Measurements from ENCODE around the gene ZNF497. TPM values are rescaled to one million over a fixed set of nuclear protein-coding genes. Genes with fewer than 3 reads are reported as not detected.

Gene ZNF497
- total RNA-seq, 1 experiment from 2014 or later = 1.7 TPM

DNA sequence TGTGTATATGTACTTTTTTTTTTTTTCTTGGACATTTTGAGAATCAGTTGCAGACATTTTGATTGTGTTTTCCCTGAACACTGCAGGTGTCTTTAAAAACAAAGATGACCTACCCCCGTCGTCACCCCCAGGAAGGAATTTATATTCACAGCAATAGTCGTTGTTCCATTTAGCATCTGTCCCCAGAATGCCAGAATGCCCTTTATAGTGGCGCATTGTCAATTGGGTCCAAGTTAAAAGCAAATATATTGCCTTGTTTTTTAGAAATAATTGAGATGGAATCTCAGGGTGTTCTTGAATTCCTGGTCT lies 31.1 kb upstream of the ZNF497 start (continued):
- TF ChIP-seq TEAD1 (CRISPR knock-in tag; IDR thresholded peaks at IDR 0.05) (no peak), ZNF232 (CRISPR knock-in tag; IDR thresholded peaks at IDR 0.05) (no peak), ZNF138 (CRISPR knock-in tag; conservative IDR thresholded peaks at IDR 0.05) (no peak), CREB1 (CRISPR knock-in tag; IDR thresholded peaks at IDR 0.05) (no peak), ZNF396 (CRISPR knock-in tag; IDR thresholded peaks at IDR 0.05; ENCODE audit: borderline replicate concordance) (no peak), ELF4 (CRISPR knock-in tag; IDR thresholded peaks at IDR 0.05; ENCODE audit: low read depth) (no peak), FOXJ3 (CRISPR knock-in tag; IDR thresholded peaks at IDR 0.05; ENCODE audit: borderline replicate concordance) (no peak), SOX15 (CRISPR knock-in tag; IDR thresholded peaks at IDR 0.05) (no peak)
- TF ChIP-seq, protein P1, sequence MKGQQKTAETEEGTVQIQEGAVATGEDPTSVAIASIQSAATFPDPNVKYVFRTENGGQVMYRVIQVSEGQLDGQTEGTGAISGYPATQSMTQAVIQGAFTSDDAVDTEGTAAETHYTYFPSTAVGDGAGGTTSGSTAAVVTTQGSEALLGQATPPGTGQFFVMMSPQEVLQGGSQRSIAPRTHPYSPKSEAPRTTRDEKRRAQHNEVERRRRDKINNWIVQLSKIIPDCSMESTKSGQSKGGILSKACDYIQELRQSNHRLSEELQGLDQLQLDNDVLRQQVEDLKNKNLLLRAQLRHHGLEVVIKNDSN (CRISPR knock-in tag; IDR thresholded peaks at IDR 0.05) = no peak
- TF ChIP-seq, protein P2, sequence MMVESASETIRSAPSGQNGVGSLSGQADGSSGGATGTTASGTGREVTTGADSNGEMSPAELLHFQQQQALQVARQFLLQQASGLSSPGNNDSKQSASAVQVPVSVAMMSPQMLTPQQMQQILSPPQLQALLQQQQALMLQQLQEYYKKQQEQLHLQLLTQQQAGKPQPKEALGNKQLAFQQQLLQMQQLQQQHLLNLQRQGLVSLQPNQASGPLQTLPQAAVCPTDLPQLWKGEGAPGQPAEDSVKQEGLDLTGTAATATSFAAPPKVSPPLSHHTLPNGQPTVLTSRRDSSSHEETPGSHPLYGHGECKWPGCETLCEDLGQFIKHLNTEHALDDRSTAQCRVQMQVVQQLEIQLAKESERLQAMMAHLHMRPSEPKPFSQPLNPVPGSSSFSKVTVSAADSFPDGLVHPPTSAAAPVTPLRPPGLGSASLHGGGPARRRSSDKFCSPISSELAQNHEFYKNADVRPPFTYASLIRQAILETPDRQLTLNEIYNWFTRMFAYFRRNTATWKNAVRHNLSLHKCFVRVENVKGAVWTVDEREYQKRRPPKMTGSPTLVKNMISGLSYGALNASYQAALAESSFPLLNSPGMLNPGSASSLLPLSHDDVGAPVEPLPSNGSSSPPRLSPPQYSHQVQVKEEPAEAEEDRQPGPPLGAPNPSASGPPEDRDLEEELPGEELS (CRISPR knock-in tag; IDR thresholded peaks at IDR 0.05) = no peak
- TF ChIP-seq, protein P3, sequence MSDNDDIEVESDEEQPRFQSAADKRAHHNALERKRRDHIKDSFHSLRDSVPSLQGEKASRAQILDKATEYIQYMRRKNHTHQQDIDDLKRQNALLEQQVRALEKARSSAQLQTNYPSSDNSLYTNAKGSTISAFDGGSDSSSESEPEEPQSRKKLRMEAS (CRISPR knock-in tag; IDR thresholded peaks at IDR 0.05) = no peak

DNA sequence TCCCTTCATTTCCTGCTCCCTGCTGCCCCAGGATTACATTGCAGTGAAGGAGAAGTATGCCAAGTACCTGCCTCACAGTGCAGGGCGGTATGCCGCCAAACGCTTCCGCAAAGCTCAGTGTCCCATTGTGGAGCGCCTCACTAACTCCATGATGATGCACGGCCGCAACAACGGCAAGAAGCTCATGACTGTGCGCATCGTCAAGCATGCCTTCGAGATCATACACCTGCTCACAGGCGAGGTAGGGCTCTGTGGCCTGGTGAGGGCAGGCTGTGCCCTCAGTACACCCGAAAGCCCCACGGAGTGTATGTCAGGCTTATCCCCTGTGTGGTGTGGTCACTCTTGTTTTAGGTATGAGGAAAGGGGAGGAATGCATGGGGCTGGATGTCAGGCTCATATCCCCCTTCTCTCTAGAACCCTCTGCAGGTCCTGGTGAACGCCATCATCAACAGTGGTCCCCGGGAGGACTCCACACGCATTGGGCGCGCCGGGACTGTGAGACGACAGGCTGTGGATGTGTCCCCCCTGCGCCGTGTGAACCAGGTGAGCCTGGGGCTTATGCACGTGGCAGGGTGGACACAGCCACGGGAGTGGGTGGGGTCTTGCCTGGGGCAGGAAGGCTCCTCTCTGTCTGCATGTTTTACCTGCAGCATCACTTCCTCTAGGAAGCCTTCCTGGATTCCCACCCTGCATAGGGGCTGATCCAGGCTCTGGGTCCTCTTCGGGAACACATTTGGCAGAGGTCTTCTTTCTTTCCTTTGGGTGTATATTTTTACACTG lies 30.6 kb upstream of the ZNF497 start:
- CTCF ChIA-PET = no interaction called here
- POLR2A ChIA-PET = no interaction called here
- DNase-seq (ENCODE audit: low spot score) (no peak), ATAC-seq (no peak)
- Mint-ChIP-seq H3K27ac (peak overlapping the region; percentile 57; the same call in 1 of the 2 replicates), H3K36me3 (peaks cover 52% of the 10 kb centered on the region), H3K9me3 (no peaks in the 10 kb centered on the region), H3K27me3 (ENCODE audit: low read depth) (peaks cover 19% of the 10 kb centered on the region), H3K4me3 (no peak overlapping the region), H3K4me1 (peaks cover 20% of the 10 kb centered on the region)
- no peak for TF ChIP-seq TEAD4 (CRISPR knock-in tag; IDR thresholded peaks at IDR 0.05)
- TF ChIP-seq ESRRA (CRISPR knock-in tag; IDR thresholded peaks at IDR 0.05; ENCODE audit: borderline replicate concordance) = no peak
- no peak for TF ChIP-seq GRHL2 (CRISPR knock-in tag; IDR thresholded peaks at IDR 0.05; ENCODE audit: insufficient replicate concordance, severe bottlenecking)
- TF ChIP-seq, protein P4, sequence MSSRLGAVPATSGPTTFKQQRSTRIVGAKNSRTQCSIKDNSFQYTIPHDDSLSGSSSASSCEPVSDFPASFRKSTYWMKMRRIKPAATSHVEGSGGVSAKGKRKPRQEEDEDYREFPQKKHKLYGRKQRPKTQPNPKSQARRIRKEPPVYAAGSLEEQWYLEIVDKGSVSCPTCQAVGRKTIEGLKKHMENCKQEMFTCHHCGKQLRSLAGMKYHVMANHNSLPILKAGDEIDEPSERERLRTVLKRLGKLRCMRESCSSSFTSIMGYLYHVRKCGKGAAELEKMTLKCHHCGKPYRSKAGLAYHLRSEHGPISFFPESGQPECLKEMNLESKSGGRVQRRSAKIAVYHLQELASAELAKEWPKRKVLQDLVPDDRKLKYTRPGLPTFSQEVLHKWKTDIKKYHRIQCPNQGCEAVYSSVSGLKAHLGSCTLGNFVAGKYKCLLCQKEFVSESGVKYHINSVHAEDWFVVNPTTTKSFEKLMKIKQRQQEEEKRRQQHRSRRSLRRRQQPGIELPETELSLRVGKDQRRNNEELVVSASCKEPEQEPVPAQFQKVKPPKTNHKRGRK (CRISPR knock-in tag; IDR thresholded peaks at IDR 0.05; ENCODE audit: borderline replicate concordance) = no peak
- TF ChIP-seq RELA (CRISPR knock-in tag; IDR thresholded peaks at IDR 0.05; ENCODE audit: borderline replicate concordance) = no peak
- TF ChIP-seq CBFB (CRISPR knock-in tag; IDR thresholded peaks at IDR 0.05; ENCODE audit: low read depth) = no peak

DNA sequence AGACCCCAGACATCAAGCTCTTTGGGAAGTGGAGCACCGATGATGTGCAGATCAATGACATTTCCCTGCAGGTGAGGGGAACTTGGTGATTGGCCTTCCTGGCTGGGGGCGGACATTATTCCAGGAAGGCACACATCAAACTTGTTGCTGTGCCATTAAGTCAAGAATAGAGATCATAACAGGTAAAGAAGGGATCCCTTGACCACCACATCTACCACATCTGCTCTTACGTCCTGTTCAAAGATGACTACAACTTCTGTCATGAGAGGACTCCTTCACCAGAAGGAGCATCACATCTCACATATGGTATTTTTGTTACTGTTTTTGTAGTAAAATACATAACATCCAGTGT lies 25.6 kb upstream of the ZNF497 start:
- Mint-ChIP-seq H3K27ac (peak overlapping the region; percentile 24), H3K27me3 (ENCODE audit: low read depth) (no peaks in the 10 kb centered on the region), H3K4me1 (peaks cover 22% of the 10 kb centered on the region), H3K4me3 (peak overlapping the region; percentile 96), H3K36me3 (peaks cover 44% of the 10 kb centered on the region), H3K9me3 (no peaks in the 10 kb centered on the region)
- ChIA-PET CTCF (no interaction called here), POLR2A (no interaction called here)
- ATAC-seq (no peak), DNase-seq (ENCODE audit: low spot score) (no peak)
- TF ChIP-seq NR1H2 (CRISPR knock-in tag; IDR thresholded peaks at IDR 0.05) = no peak
- TF ChIP-seq, protein P5, sequence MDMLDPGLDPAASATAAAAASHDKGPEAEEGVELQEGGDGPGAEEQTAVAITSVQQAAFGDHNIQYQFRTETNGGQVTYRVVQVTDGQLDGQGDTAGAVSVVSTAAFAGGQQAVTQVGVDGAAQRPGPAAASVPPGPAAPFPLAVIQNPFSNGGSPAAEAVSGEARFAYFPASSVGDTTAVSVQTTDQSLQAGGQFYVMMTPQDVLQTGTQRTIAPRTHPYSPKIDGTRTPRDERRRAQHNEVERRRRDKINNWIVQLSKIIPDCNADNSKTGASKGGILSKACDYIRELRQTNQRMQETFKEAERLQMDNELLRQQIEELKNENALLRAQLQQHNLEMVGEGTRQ (CRISPR knock-in tag; IDR thresholded peaks at IDR 0.05) = no peak
- TF ChIP-seq TP53 (CRISPR knock-in tag; IDR thresholded peaks at IDR 0.05) = no peak
- TF ChIP-seq, protein P6, sequence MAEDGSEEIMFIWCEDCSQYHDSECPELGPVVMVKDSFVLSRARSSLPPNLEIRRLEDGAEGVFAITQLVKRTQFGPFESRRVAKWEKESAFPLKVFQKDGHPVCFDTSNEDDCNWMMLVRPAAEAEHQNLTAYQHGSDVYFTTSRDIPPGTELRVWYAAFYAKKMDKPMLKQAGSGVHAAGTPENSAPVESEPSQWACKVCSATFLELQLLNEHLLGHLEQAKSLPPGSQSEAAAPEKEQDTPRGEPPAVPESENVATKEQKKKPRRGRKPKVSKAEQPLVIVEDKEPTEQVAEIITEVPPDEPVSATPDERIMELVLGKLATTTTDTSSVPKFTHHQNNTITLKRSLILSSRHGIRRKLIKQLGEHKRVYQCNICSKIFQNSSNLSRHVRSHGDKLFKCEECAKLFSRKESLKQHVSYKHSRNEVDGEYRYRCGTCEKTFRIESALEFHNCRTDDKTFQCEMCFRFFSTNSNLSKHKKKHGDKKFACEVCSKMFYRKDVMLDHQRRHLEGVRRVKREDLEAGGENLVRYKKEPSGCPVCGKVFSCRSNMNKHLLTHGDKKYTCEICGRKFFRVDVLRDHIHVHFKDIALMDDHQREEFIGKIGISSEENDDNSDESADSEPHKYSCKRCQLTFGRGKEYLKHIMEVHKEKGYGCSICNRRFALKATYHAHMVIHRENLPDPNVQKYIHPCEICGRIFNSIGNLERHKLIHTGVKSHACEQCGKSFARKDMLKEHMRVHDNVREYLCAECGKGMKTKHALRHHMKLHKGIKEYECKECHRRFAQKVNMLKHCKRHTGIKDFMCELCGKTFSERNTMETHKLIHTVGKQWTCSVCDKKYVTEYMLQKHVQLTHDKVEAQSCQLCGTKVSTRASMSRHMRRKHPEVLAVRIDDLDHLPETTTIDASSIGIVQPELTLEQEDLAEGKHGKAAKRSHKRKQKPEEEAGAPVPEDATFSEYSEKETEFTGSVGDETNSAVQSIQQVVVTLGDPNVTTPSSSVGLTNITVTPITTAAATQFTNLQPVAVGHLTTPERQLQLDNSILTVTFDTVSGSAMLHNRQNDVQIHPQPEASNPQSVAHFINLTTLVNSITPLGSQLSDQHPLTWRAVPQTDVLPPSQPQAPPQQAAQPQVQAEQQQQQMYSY (CRISPR knock-in tag; IDR thresholded peaks at IDR 0.05) = no peak
- TF ChIP-seq, protein P1 (CRISPR knock-in tag; IDR thresholded peaks at IDR 0.05) = no peak
